ENCODE results near the gene ERC1.
"Not testable (repeated sequence)": the region's sequence is repeated elsewhere in the genome, so short reads cannot be mapped to it uniquely, and the experiment has no call there.

Gene ERC1

GRCh38 chr12:1324099-1324498 is 333.1 kb downstream of the ERC1 start:
- DNase-seq (ENCODE audit: low spot score): no peak

DNA sequence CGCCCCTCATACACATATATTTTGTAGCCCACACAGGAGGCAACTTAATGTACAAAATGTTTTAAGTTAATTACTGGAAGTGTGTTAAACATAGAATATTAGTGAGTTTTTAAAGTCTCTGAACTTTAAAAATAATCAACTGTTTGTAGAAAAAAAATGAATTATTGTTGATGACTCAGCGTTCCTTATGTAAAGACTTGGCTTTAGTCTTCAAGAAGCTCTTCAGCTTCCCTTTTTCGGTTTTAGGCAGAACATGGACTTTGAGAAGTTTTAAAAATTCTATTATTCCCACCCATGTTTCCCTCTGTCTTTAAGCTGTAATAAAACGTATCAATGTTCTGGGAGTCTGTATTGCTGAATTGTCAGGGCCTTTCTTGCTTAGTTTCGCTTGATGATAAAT is 333.9 kb downstream of the ERC1 start:
- no peak for DNase-seq (ENCODE audit: low spot score)

GRCh38 chr12:1325666-1326065 is 334.6 kb downstream of the ERC1 start:
- DNase-seq (ENCODE audit: low spot score): no peak

DNA sequence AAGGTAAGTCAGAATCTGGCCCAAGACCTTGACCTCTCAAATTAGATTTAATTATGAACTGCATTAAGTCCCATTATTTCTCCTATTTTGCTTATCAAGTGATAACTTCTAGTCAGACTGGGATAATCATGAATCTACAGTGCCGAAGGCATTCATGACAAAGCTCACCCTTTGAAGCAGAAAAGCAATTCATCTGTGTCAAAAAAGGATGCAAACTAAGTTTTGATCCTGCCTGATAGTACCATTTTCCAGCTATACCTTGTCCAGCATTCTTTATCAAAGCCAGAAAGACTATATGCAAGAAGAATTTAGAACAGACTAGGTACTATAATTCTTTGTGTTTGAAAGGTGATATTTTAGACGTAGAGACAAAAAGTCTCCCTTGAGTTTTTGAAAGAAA is 335.2 kb downstream of the ERC1 start:
- no peak for DNase-seq (ENCODE audit: low spot score)

GRCh38 chr12:1328391-1328790 is 337.4 kb downstream of the ERC1 start:
- no peak for DNase-seq (ENCODE audit: low spot score)

DNA sequence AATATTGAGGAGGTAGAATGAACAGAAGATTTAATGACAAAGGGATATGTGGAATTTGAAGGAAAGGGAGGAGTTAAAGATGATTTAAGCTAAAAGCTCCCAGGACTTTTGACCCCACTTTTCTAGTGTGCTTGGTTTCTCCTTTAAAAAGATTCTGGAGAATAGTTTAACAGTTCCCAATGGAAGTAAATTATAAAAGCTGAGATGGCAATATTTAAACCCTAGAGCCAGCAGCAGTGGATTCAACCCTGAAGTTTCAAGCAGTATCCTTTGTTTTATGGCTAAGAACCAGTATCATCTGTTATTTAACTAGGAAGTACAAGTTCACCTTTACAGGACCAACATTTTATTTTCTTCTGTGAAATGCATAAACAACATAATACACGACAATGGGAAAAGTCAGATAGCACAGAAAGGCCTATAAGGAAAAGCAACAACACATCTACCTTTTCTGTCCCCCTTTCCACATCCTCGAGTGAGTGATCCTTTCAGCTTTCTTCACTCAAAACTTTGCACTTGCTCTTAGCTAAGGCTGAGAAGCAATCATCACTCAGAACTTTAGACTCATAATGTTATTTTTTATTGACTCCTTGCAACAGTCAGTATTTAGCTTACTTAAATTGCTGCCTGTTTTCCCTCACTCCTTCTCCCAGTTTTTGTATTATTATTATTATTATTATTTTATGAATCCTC is 338.9 kb downstream of the ERC1 start:
- no peak for DNase-seq (ENCODE audit: low spot score)

DNA sequence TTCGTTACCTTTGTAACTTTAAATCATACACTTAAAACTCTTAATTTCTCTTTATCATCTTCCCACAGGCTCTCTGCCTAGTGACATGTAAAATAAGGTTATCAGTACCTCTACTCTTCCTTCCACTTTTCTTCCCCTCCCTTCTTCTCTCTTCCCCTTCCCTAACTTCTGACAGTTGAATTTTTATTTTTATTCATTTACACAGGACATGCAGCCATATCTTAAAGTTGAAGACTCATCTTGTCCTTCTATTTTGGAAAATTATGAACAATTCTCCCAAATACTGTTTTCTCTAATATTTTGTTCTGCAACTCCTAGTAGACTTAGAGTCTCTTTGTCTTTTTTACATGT is 339.4 kb downstream of the ERC1 start:
- no peak for DNase-seq (ENCODE audit: low spot score)

DNA sequence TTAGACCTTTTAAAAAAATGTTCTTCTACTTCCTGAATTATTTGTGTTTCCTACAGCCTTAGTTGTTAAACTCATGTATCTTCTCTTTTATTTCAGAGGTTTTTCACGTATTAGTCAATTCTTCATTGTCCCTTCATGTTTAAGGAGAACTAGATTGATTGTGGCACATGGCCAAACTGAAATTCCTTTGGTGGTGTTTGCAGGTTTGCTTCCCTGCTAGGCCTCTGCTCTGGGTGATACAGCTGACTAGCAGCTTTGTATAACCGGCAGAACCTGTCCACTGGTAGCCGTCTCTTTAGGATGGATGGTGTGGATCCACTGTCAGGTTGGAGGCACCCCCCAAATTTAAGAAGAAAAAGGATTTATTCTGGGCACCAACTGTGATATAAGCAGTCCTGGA is 341.3 kb downstream of the ERC1 start:
- no peak for DNase-seq (ENCODE audit: low spot score)

DNA sequence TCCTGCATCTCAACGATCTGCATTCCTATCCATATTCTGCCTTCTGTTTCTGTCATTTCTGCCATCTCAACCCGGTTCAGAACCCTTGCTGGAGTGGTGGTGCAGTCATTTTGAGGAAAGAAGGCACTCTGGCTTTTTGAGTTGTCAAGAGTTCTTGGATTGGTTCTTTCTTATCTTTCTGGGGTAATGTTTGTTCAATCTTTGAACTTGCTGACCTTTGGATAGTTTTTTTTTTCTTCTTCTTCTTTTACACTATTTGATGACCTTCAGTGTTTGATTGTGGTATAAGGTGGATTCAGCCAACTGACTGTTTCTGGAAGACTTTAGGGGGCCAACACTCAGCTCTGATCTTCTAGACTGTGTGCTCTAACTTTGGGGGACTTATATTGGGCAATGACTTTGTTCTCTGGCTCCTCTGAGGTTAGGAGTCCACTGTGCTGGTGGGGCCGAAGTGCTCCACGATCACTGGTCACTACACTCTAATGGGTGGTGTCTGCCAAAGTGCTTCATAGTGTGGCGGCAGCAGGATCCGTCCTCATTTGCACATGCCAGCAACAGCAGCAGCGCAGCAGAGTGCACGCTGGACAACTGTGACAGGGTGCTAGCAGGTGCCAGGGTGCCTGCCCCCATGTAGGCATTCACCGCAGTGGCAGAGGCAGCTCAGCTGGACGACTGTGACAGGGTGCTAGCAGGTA is 347.6 kb downstream of the ERC1 start:
- no peak for DNase-seq (ENCODE audit: low spot score)

GRCh38 chr12:1339178-1339541 is 348.1 kb downstream of the ERC1 start:
- DNase-seq (ENCODE audit: low spot score): not testable (repeated sequence)

DNA sequence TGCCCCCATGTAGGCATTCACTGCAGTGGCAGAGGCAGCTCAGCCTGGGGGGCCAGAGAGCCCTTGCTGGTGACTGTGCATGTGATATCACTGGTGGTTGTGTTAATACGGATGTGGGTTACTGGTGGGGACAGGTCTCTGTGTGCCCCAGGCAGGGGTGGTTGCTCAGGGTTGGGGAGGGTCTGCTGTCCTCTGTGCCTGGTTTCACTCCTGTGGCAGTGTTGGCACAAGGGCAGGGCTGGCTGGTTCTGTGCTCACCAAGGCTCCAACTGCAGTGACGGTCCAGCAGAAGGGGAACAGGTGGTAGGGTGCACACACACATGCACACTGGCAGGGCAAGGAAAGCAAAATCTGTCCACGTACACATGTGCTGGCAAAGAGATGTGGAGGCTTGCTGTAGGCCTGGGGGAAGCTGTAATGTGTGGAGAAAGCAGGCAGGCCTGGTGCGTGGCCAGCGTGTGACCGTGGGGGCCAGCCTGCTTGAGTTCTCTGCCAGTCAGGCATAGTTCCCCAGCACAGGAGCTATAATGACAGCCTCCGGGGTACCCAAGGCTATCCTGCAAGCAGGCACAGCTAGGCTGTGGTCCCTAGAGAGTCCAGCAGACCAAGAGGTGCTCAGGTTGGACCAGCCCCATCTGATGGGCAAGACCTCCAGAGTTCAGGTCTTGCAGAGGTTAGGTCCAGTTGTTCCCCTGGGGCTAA is 348.7 kb downstream of the ERC1 start:
- DNase-seq (ENCODE audit: low spot score): no peak

GRCh38 chr12:1341270-1341669 is 350.2 kb downstream of the ERC1 start:
- not testable (repeated sequence) for DNase-seq (ENCODE audit: low spot score)

DNA sequence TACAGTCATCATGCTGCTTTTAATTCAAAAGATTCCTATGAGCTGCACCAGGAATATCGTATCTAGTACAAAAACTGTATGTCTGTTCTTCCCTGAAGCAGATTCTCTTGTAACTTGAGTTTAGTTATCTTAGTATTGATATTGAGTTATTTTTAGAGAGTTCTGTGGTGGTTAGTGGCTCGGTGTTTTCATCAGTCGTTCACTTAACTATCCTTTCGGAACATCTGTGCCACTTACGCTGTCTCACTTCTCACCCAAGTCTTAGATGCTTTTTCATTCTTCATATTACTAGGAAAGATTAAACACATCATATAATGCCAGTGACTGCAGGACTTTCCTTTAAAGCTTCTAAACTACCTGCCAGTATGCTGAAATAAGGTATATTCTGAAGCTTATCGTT is 352.4 kb downstream of the ERC1 start:
- no peak for DNase-seq (ENCODE audit: low spot score)

- no peak for DNase-seq (ENCODE audit: low spot score)
Observed at GRCh38 chr12:1344245-1344644, 353.2 kb downstream of the ERC1 start.

DNA sequence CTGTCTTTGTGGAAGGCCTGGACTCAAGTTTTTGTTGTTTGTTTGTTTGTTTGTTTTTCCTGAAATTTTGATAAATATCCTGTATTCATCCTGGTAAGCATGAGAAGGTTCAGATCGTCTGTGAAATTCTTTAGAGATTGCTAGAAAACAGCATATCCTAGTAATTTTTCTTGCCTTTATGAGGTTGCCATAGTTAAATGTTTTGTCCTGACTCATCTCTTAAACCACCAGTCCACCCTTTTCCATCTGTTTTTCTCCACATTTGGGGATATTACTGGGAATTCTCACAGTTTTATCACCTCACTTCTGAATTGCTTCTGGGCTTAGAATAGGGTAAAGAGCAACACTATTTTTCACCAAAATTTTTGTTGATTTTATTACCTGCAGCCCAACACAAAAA is 355.1 kb downstream of the ERC1 start:
- no peak for DNase-seq (ENCODE audit: low spot score)

GRCh38 chr12:1347294-1347693 is 356.3 kb downstream of the ERC1 start:
- no peak for DNase-seq (ENCODE audit: low spot score)

GRCh38 chr12:1348606-1349005 is 357.6 kb downstream of the ERC1 start:
- no peak for DNase-seq (ENCODE audit: low spot score)

GRCh38 chr12:1350055-1350933 is 359.3 kb downstream of the ERC1 start:
- DNase-seq (ENCODE audit: low spot score): no peak

DNA sequence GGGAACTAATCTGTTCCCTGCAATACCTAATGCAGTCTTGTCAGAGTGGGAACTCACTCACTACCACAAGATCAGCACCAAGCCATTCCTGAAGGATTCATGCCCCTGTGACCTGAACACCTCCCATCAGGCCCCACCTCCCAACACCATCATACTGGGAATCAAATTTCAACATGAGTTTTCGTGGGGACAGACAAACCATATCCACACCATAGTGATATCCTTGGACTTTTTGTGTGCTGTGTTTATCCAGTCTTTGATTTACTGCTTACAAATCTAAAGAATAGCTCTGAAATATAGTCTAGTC is 359.9 kb downstream of the ERC1 start:
- DNase-seq (ENCODE audit: low spot score): no peak

GRCh38 chr12:1351926-1352325 is 360.9 kb downstream of the ERC1 start:
- DNase-seq (ENCODE audit: low spot score): no peak

DNA sequence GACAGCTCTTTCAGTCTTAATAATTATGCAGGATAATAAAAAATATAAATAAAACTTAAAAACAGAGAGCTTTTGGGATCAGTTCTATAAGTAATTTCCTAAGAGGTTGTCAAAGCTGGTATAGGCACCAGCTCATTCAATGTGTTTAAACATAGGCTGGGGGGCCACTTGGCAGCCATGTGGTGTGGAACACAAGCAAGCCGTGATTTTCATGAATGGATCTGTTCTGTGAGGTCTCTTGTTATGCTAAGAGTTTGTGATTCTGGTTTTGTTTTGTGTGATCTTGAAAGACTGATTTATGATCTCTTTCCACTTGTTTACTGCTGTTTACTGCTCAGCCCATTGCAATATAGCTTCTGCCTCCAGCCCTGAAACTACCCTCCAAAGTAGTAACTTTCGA is 362.4 kb downstream of the ERC1 start:
- no peak for DNase-seq (ENCODE audit: low spot score)

- no peak for DNase-seq (ENCODE audit: low spot score)
Observed at GRCh38 chr12:1355396-1355795, 364.4 kb downstream of the ERC1 start.

DNA sequence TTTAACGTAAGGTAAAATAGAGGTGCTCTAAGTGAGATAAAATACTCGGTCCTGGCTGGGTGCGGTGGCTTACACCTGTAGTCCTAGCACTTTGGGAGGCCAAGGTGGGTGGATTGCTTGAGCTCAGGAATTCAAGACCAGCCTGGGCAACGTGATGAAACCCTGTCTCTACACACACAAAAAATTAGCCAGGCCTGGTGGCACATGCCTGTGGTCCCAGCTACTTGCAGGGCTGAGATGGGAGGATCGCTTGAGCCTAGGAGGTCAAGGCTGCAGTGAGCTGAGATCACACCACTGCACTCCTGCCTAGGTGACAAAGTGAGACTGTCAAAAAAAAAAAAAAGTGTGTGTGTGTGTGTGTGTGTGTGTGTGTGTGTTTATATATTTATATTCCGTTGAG is 364.8 kb downstream of the ERC1 start:
- not testable (repeated sequence) for DNase-seq (ENCODE audit: low spot score)

All from NAMALWA (cell line).